ENCODE data around the gene IRF9. TPM values are rescaled to one million over a fixed set of nuclear protein-coding genes. Genes with fewer than 3 reads are reported as not detected.

Gene IRF9
- total and polyA plus RNA-seq, 2 of the 13 experiments (the other 11 are each of a cell fraction or from before 2014, with no cell fraction given), result 14.9 to 49.7 TPM

- no peak for TF ChIP-seq STAT6 (CRISPR knock-in tag; IDR thresholded peaks at IDR 0.05; ENCODE audit: borderline replicate concordance)
- TF ChIP-seq ZNF770 (CRISPR knock-in tag; IDR thresholded peaks at IDR 0.05), result no peak
- TF ChIP-seq KDM5A (IDR thresholded peaks at IDR 0.05; ENCODE audit: borderline replicate concordance, low read length), result no peak
- no peak for TF ChIP-seq ZNF749 (CRISPR knock-in tag; IDR thresholded peaks at IDR 0.05; ENCODE audit: borderline replicate concordance)
- TF ChIP-seq HMGA1 (CRISPR knock-in tag; conservative IDR thresholded peaks at IDR 0.05), result no peak
- no peak for TF ChIP-seq ATF6 (CRISPR knock-in tag; conservative IDR thresholded peaks at IDR 0.05)
- no peak for TF ChIP-seq ZNF280D (CRISPR knock-in tag; IDR thresholded peaks at IDR 0.05)
- TF ChIP-seq SP1 (IDR thresholded peaks at IDR 0.05), result no peak
- no peak for TF ChIP-seq SP1 (CRISPR knock-in tag; IDR thresholded peaks at IDR 0.05)
- no peak for TF ChIP-seq CREB3 (CRISPR knock-in tag; IDR thresholded peaks at IDR 0.05)
- TF ChIP-seq POLR2A (IDR thresholded peaks at IDR 0.05; ENCODE audit: insufficient read depth in 1 of 2, low read depth in 2 of 2, low read length in 2 of 2), result no peak
- TF ChIP-seq SETDB1 (CRISPR knock-in tag; IDR thresholded peaks at IDR 0.05; ENCODE audit: borderline replicate concordance), result no peak
- no peak for TF ChIP-seq CREB1 (IDR thresholded peaks at IDR 0.05)
- no peak for TF ChIP-seq CREB1 (CRISPR knock-in tag; IDR thresholded peaks at IDR 0.05)
- TF ChIP-seq ZNF136 (CRISPR knock-in tag; IDR thresholded peaks at IDR 0.05; ENCODE audit: low read depth), result no peak
- peak; percentile 8; the same call in 1 of the 2 replicates for TF ChIP-seq NFE2L2 (IDR thresholded peaks at IDR 0.05; ENCODE audit: low read length)
- TF ChIP-seq ATF2 (CRISPR knock-in tag; IDR thresholded peaks at IDR 0.05), result 0 out of 2 replicates have a peak, but pooled peaks have one; percentile 33
- no peak for TF ChIP-seq KLF12 (CRISPR knock-in tag; IDR thresholded peaks at IDR 0.05; ENCODE audit: borderline replicate concordance)
Measured at GRCh38 chr14:24139272-24139934, 21.7 kb upstream of the IRF9 start (continued).

Measured in HepG2 (cell line).